ENCODE data around the gene ZCCHC2.

DNA sequence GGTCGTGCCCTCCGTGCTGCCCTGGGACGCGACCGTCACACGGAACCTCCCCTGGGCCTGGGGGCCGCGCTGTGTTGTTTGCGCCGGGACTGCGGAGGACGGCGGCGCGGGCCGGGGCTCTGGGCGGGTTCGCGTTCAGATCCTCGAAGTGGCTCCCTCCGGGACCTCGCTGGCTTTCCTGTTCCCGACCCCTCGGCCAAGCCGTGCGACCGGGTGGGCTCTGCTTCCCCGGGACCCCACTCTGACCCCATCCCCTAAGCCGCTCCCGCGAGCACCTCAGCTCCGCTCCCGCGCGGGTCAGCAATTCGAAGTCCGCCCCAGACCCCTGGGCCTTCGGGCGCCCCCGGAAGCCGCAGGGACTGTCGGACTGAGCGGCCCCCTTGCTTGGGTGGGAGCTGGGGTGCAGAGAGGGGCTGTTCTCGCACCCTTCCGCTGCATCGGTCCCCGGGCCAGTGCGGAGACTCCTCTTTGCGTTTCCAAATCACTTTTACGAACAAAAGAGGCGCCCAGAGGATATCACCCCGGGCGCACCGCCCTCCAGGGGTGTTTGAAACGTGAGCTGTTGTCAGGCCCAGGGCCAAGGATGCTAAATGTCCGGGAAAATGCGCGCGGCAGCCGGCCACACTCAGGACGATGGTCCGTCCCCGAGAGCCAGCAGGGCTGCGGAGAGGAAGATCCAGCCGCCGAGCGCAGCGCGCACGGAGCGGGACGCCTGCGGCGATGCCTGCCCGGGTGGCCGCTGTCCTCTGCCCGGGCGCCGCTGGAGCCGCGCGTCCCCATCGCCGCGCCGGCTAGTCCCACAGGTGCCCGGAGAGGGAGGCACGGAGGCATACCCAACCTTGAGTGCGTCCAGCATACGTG is 73.5 kb downstream of the ZCCHC2 start:
- TF ChIP-seq, protein P1, sequence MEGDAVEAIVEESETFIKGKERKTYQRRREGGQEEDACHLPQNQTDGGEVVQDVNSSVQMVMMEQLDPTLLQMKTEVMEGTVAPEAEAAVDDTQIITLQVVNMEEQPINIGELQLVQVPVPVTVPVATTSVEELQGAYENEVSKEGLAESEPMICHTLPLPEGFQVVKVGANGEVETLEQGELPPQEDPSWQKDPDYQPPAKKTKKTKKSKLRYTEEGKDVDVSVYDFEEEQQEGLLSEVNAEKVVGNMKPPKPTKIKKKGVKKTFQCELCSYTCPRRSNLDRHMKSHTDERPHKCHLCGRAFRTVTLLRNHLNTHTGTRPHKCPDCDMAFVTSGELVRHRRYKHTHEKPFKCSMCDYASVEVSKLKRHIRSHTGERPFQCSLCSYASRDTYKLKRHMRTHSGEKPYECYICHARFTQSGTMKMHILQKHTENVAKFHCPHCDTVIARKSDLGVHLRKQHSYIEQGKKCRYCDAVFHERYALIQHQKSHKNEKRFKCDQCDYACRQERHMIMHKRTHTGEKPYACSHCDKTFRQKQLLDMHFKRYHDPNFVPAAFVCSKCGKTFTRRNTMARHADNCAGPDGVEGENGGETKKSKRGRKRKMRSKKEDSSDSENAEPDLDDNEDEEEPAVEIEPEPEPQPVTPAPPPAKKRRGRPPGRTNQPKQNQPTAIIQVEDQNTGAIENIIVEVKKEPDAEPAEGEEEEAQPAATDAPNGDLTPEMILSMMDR (IDR thresholded peaks at IDR 0.05) = no peak
- no peak for TF ChIP-seq POLR2A (IDR thresholded peaks at IDR 0.05)
- no peak for TF ChIP-seq EP300 (IDR thresholded peaks at IDR 0.05)

All from upper lobe of left lung (tissue), 4 donors.